ENCODE data around the gene ELAVL4.

Gene ELAVL4

DNA sequence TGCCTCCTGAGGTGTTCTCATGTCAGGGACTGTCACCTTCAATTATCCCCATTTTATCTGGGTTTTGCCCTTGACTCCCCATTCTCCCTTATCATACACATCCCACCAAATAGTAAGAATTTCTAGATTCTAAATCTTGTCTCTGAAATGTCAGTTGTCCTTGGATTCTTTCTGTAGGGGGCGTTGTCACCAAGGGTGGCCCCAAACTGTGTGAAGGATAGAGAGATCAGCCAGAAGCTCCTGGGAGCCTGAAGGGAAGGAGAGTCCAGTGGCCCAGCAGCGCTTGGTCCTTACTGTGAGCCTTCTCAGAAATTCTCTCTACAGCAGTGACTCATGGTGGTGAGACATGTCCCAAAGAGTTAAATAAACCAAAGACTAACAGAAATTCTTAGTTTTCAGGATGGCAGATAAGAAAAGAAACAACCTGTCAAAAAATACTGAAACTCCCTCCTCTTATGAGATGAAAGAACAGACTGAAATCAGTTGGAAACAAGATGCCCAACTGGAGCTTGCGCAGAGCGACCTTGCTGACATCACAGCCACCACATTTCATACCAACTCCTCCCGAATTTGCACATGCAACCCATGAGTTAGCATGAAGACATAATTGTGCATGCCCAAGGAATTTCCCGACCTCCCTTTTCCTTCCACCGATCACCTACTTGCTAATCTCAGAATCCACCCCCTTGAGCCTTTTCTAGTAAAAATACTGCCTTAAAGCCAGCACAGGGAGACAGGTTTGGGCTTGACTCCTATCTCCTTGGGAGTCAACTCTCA lies 109.8 kb downstream of the ELAVL4 start:
- H3K27me3 ChIP-seq (ENCODE audit: low read depth, low read length): no peaks in the 10 kb centered on the region

DNA sequence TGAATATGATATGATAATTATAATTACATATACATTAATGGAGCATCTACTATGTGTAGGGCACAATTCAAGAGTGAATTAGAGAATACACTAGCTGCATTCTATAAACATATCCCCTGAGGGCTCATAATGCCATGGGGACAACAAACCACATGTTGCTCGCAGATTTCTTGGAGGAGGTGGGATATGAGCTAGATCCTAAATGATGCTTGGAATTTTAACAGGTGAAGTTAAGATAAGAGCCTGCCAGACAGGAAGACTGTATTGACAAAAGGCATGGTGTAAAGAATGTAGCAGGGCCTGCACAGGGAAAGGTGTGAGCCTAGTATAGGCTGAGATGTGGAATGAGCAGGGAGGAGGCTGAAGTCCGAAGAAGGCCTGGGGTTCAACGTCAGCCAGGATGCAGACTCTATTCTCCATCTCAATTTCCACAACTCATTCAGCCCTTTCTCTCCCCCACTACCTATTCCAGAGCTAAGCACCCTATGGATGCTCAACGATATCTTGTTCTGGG lies 120.2 kb downstream of the ELAVL4 start:
- Histone ChIP-seq H3K4me1 (ENCODE audit: control insufficient read depth in 1 of 2, insufficient read depth in 2 of 2, low read length in 2 of 2) (no peaks in the 10 kb centered on the region), H3K9me3 (ENCODE audit: control insufficient read depth in 1 of 2, low read length in 2 of 2) (peaks cover 0 to 18% of the 10 kb centered on the region in 2 donors), H3K36me3 (ENCODE audit: control insufficient read depth in 1 of 2, insufficient read depth in 2 of 2, low read length in 2 of 2) (no peaks in the 10 kb centered on the region), H3K4me3 (ENCODE audit: low read depth in 1 of 2, low read length in 2 of 2) (no peak overlapping the region), H3K27me3 (ENCODE audit: low read depth, low read length) (no peaks in the 10 kb centered on the region), H3K27ac (ENCODE audit: low read length) (no peak overlapping the region)

More for the DNA sequence above, 109.8 kb downstream of the ELAVL4 start:
- Histone ChIP-seq H3K27ac (ENCODE audit: low read length) (no peak overlapping the region), H3K9me3 (ENCODE audit: control insufficient read depth in 1 of 2, low read length in 2 of 2) (no peaks in the 10 kb centered on the region), H3K4me3 (ENCODE audit: low read depth in 1 of 2, low read length in 2 of 2) (no peak overlapping the region), H3K36me3 (ENCODE audit: control insufficient read depth in 1 of 2, insufficient read depth in 2 of 2, low read length in 2 of 2) (no peaks in the 10 kb centered on the region), H3K4me1 (ENCODE audit: control insufficient read depth in 1 of 2, insufficient read depth in 2 of 2, low read length in 2 of 2) (no peaks in the 10 kb centered on the region)

DNA sequence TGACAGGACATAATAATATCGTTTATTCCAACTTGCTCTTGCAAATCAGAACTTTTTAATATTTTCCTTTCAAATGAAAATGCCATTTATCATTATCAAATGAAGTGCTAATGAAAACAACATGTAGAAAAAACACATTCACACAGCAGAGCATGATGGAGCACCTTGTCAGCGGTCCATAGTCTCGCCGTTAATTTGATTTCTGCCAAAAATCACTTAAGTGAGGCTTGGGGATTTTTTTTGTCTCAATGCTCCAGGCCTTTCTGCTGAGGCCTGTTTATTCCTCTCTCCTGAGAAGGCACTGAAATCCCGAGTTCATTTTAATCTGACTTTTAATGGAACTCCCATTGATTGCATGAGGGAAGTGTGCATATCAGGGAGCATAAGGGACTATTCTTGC lies 122.5 kb downstream of the ELAVL4 start:
- Histone ChIP-seq H3K4me1 (ENCODE audit: control insufficient read depth in 1 of 2, insufficient read depth in 2 of 2, low read length in 2 of 2) (no peaks in the 10 kb centered on the region), H3K36me3 (ENCODE audit: control insufficient read depth in 1 of 2, insufficient read depth in 2 of 2, low read length in 2 of 2) (no peaks in the 10 kb centered on the region), H3K27me3 (ENCODE audit: low read depth, low read length) (no peaks in the 10 kb centered on the region), H3K9me3 (ENCODE audit: control insufficient read depth in 1 of 2, low read length in 2 of 2) (peaks cover 0 to 12% of the 10 kb centered on the region in 2 donors), H3K4me3 (ENCODE audit: low read depth in 1 of 2, low read length in 2 of 2) (no peak overlapping the region), H3K27ac (ENCODE audit: low read length) (no peak overlapping the region)

DNA sequence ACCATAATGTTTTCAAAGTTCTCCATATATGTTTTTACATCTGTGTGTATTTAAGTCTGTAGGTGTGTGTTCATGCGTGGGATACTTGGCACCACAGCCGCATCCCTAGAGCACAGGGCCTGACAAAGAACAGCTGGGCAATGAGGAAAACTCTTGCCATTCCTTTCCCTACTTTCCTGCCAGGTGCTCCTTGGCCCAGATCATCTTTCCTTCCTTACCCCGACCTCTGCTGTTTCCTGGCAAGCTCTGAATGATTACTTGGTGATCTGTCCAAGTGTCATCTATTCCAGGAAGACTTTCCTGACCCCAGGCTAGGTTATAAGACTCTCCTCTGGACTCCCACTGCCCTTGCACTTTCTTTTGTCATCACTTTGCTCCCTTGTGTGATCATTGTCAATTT lies 123.6 kb downstream of the ELAVL4 start:
- no peak overlapping the region for H3K4me3 ChIP-seq (ENCODE audit: low read depth in 1 of 2, low read length in 2 of 2)
- no peak overlapping the region for H3K27ac ChIP-seq (ENCODE audit: low read length)
- H3K4me1 ChIP-seq (ENCODE audit: control insufficient read depth in 1 of 2, insufficient read depth in 2 of 2, low read length in 2 of 2): no peaks in the 10 kb centered on the region

DNA sequence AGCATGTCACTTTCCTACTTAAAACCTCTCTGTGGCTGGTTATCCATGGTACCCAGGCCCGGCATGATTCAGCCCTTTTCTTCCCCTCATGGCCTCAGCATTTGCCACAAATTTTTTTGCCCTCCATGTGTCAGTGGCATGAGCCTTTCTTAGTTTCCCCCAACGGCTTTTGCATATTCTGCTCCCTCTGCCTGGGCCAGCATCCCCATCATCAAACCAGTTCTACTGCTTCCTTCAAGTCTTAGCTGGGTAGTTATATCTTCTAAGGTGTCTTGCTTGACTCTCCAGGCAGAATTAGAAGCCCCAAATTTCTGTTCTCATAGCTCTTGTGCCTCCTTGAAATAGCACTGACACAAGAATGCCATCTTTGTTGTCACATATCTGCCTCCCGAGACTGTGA lies 127.9 kb downstream of the ELAVL4 start:
- H3K4me1 ChIP-seq (ENCODE audit: control insufficient read depth in 1 of 2, insufficient read depth in 2 of 2, low read length in 2 of 2): no peaks in the 10 kb centered on the region

More for the DNA sequence above, 123.6 kb downstream of the ELAVL4 start:
- no peaks in the 10 kb centered on the region for H3K36me3 ChIP-seq (ENCODE audit: control insufficient read depth in 1 of 2, insufficient read depth in 2 of 2, low read length in 2 of 2)
- H3K27me3 ChIP-seq (ENCODE audit: low read depth, low read length): no peaks in the 10 kb centered on the region
- H3K9me3 ChIP-seq (ENCODE audit: control insufficient read depth in 1 of 2, low read length in 2 of 2): peaks cover 0 to 7% of the 10 kb centered on the region in 2 donors

DNA sequence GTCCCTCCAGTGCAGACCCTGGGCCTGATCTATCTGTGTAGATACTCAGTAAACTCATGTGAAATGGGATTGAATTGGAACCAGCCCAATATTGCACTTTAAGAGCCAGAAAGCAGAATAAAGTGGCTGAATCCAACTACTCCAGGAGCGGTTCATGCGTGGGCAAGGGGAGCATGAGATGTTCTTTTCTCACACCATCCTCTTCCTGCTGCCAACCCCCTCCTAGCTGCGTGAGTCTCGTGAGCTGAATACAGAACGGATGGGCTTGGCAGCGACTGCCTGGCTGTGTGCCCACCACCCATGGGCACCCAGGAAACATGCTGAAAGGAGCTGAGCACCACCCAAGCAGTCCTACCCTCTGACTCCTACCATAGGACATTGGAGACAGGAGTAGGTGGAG lies 128.3 kb downstream of the ELAVL4 start:
- Histone ChIP-seq H3K4me3 (ENCODE audit: low read depth in 1 of 2, low read length in 2 of 2) (no peak overlapping the region), H3K27me3 (ENCODE audit: low read depth, low read length) (no peaks in the 10 kb centered on the region), H3K4me1 (ENCODE audit: control insufficient read depth in 1 of 2, insufficient read depth in 2 of 2, low read length in 2 of 2) (no peaks in the 10 kb centered on the region)

More for the DNA sequence above, 127.9 kb downstream of the ELAVL4 start:
- Histone ChIP-seq H3K36me3 (ENCODE audit: control insufficient read depth in 1 of 2, insufficient read depth in 2 of 2, low read length in 2 of 2) (no peaks in the 10 kb centered on the region), H3K27ac (ENCODE audit: low read length) (no peak overlapping the region), H3K4me3 (ENCODE audit: low read depth in 1 of 2, low read length in 2 of 2) (no peak overlapping the region), H3K27me3 (ENCODE audit: low read depth, low read length) (no peaks in the 10 kb centered on the region), H3K9me3 (ENCODE audit: control insufficient read depth in 1 of 2, low read length in 2 of 2) (peaks cover 0 to 13% of the 10 kb centered on the region in 2 donors)

DNA sequence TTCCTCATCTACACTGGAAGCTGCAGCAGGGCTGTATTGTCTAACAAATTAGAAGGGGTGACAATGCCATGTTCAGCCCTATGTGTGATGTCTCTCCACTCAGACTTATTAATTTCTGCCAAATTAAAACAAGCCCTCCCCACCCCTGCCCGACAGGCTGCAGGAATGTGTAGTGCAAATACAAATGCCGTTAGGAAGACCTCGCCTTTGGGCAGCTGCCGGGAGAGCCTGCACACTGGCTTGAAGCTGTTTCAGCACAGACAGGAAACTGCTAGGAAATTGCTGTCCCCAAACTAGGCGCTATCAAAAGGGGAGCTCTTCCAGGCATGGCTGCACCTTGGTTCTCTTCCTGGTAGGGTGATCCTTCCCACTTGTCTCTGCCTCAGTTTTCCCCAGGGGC lies 135.2 kb downstream of the ELAVL4 start:
- no peaks in the 10 kb centered on the region for H3K4me1 ChIP-seq (ENCODE audit: control insufficient read depth in 1 of 2, insufficient read depth in 2 of 2, low read length in 2 of 2)
- H3K36me3 ChIP-seq (ENCODE audit: control insufficient read depth in 1 of 2, insufficient read depth in 2 of 2, low read length in 2 of 2): no peaks in the 10 kb centered on the region
- no peaks in the 10 kb centered on the region for H3K27me3 ChIP-seq (ENCODE audit: low read depth, low read length)
- peaks cover 0 to 6% of the 10 kb centered on the region in 2 donors for H3K9me3 ChIP-seq (ENCODE audit: control insufficient read depth in 1 of 2, low read length in 2 of 2)
- no peak overlapping the region for H3K4me3 ChIP-seq (ENCODE audit: low read depth in 1 of 2, low read length in 2 of 2)
- no peak overlapping the region for H3K27ac ChIP-seq (ENCODE audit: low read length)

More for the DNA sequence above, 128.3 kb downstream of the ELAVL4 start:
- Histone ChIP-seq H3K27ac (ENCODE audit: low read length) (no peak overlapping the region), H3K36me3 (ENCODE audit: control insufficient read depth in 1 of 2, insufficient read depth in 2 of 2, low read length in 2 of 2) (no peaks in the 10 kb centered on the region), H3K9me3 (ENCODE audit: control insufficient read depth in 1 of 2, low read length in 2 of 2) (peaks cover 0 to 13% of the 10 kb centered on the region in 2 donors)

DNA sequence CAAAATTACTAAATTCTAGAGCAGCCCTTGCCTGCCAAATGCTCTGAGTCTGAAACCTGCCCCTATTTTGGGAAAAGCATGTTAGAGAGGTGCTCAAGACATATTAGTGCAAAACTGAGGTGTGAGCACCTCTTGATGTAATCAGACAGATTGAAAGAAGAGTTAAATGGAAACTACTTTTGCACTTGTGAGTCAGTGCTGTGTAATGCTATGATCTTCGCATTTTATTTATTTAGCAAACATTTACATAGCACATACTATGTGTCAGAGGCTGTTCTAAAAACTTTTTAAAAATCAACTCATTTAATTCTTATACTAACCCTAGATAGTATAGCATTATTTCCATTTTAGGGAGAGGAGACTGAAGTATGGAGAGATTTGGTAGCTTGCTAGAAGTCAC lies 138.1 kb downstream of the ELAVL4 start:
- Histone ChIP-seq H3K9me3 (ENCODE audit: control insufficient read depth in 1 of 2, low read length in 2 of 2) (no peaks in the 10 kb centered on the region), H3K4me1 (ENCODE audit: control insufficient read depth in 1 of 2, insufficient read depth in 2 of 2, low read length in 2 of 2) (no peaks in the 10 kb centered on the region), H3K27me3 (ENCODE audit: low read depth, low read length) (no peaks in the 10 kb centered on the region), H3K4me3 (ENCODE audit: low read depth in 1 of 2, low read length in 2 of 2) (no peak overlapping the region), H3K36me3 (ENCODE audit: control insufficient read depth in 1 of 2, insufficient read depth in 2 of 2, low read length in 2 of 2) (no peaks in the 10 kb centered on the region), H3K27ac (ENCODE audit: low read length) (no peak overlapping the region)

DNA sequence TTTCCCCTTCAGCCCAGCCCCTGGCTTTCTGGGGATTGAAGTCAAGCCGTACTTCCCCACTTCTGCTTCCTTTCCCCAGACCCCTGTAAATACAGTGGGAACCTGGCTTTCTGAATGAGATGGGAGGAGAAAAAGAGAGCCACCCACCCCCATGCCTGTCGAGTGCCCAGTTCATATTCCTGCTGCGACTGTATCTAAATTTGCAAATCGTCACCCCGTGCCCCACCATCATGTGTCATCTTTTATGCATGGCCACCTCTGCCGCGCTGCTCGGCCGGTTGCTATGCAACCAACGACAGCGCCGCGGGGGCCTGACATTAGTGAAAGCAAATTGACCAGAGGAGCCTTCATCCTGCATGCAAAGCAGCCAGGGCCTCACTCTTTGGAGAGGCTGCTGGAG lies 143.0 kb downstream of the ELAVL4 start:
- no peak overlapping the region for H3K4me3 ChIP-seq (ENCODE audit: low read depth in 1 of 2, low read length in 2 of 2)
- no peaks in the 10 kb centered on the region for H3K36me3 ChIP-seq (ENCODE audit: control insufficient read depth in 1 of 2, insufficient read depth in 2 of 2, low read length in 2 of 2)
- no peaks in the 10 kb centered on the region for H3K9me3 ChIP-seq (ENCODE audit: control insufficient read depth in 1 of 2, low read length in 2 of 2)
- no peaks in the 10 kb centered on the region for H3K4me1 ChIP-seq (ENCODE audit: control insufficient read depth in 1 of 2, insufficient read depth in 2 of 2, low read length in 2 of 2)
- H3K27me3 ChIP-seq (ENCODE audit: low read depth, low read length): no peaks in the 10 kb centered on the region
- no peak overlapping the region for H3K27ac ChIP-seq (ENCODE audit: low read length)

DNA sequence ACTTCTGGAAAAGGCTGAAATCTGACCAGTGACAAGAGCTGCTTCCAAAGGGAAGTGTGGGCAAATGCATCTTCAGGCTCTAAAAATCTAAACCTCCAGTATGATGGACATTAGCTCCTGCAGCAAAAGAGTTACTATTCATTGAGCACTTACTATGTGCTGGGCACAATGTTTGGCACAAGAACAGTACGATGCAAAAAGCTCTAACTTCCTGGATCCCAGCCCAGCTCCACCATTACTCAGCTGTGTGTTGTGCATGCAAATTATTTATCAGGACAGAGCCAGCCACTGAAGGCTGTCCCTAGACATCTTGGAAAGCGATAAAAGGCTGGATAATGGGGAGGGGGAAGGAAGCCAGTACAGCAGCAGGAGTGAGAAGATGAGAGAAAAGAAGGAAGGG lies 143.5 kb downstream of the ELAVL4 start:
- Histone ChIP-seq H3K4me1 (ENCODE audit: control insufficient read depth in 1 of 2, insufficient read depth in 2 of 2, low read length in 2 of 2) (no peaks in the 10 kb centered on the region), H3K36me3 (ENCODE audit: control insufficient read depth in 1 of 2, insufficient read depth in 2 of 2, low read length in 2 of 2) (no peaks in the 10 kb centered on the region), H3K27me3 (ENCODE audit: low read depth, low read length) (no peaks in the 10 kb centered on the region), H3K4me3 (ENCODE audit: low read depth in 1 of 2, low read length in 2 of 2) (no peak overlapping the region), H3K9me3 (ENCODE audit: control insufficient read depth in 1 of 2, low read length in 2 of 2) (no peaks in the 10 kb centered on the region), H3K27ac (ENCODE audit: low read length) (no peak overlapping the region)

Data from muscle layer of duodenum (tissue), 2 donors.